ENCODE results near the gene IFNB1. TPM values are rescaled to one million over a fixed set of nuclear protein-coding genes. Genes with fewer than 3 reads are reported as not detected.

IFNB1 gene
- total RNA-seq, 1 donor from 2014 or later: not detected

GRCh38 chr9:21031808-21032183, 45.9 kb downstream of the IFNB1 start:
- intact Hi-C loops (cut with DNase I): no loop called here
- H3K4me3 ChIP-seq: peak overlapping the region; percentile 52 to 68
- H3K27ac ChIP-seq: peak overlapping the region; percentile 84
- H3K4me1 ChIP-seq: peaks cover 16% of the 10 kb centered on the region
- H3K27me3 ChIP-seq: no peaks in the 10 kb centered on the region
- no peaks in the 10 kb centered on the region for H3K36me3 ChIP-seq
- DNase-seq (ENCODE audit: extremely low spot score in 2 of 2): no peak
- no peak for TF ChIP-seq POLR2A (IDR thresholded peaks at IDR 0.05)
- no peak for TF ChIP-seq POLR2AphosphoS5 (IDR thresholded peaks at IDR 0.05; ENCODE audit: insufficient read depth in 1 of 2, low read depth in 1 of 2)
- no peak for TF ChIP-seq CTCF (IDR thresholded peaks at IDR 0.05)
- no peaks in the 10 kb centered on the region for H3K9me3 ChIP-seq

- Histone ChIP-seq H3K9me3 (no peaks in the 10 kb centered on the region), H3K27ac (peak within 1 kb of the TSS; percentile 84), H3K4me3 (peak within 1 kb of the TSS; percentile 52 to 68), H3K36me3 (no peaks in the 10 kb centered on the region), H3K4me1 (peaks cover 16% of the 10 kb centered on the region), H3K27me3 (no peaks in the 10 kb centered on the region)
- no peak for DNase-seq (ENCODE audit: extremely low spot score in 2 of 2)
- intact Hi-C loops (cut with DNase I): no loop called here
- TF ChIP-seq POLR2A (IDR thresholded peaks at IDR 0.05): no peak
- TF ChIP-seq POLR2AphosphoS5 (IDR thresholded peaks at IDR 0.05; ENCODE audit: insufficient read depth in 1 of 2, low read depth in 1 of 2): peak in 1 of 2 donors; percentile 29
These were observed 46.5 kb downstream of the IFNB1 start, which contains the start of gene HACD4 for GRCh38 chr9:21031091-21031807. HACD4 (minus strand) TSS chr9:21031640; CDS start chr9:21031590, 50 bp downstream.

GRCh38 chr9:21030389-21031035, 47.2 kb downstream of the IFNB1 start:
- Histone ChIP-seq H3K4me1 (peaks cover 16% of the 10 kb centered on the region), H3K27me3 (no peaks in the 10 kb centered on the region), H3K9me3 (no peaks in the 10 kb centered on the region), H3K36me3 (no peaks in the 10 kb centered on the region), H3K4me3 (peak overlapping the region; percentile 52 to 68), H3K27ac (peak overlapping the region; percentile 84)
- intact Hi-C loops (cut with DNase I): no loop called here
- TF ChIP-seq POLR2A (IDR thresholded peaks at IDR 0.05) (no peak), CTCF (IDR thresholded peaks at IDR 0.05) (no peak), POLR2AphosphoS5 (IDR thresholded peaks at IDR 0.05; ENCODE audit: insufficient read depth in 1 of 2, low read depth in 1 of 2) (no peak)
- DNase-seq (ENCODE audit: extremely low spot score in 2 of 2): no peak

- intact Hi-C loops (cut with DNase I): no loop called here
- TF ChIP-seq CTCF (IDR thresholded peaks at IDR 0.05) (no peak), POLR2A (IDR thresholded peaks at IDR 0.05) (no peak), POLR2AphosphoS5 (IDR thresholded peaks at IDR 0.05; ENCODE audit: insufficient read depth in 1 of 2, low read depth in 1 of 2) (no peak)
- no peak overlapping the region for H3K27ac ChIP-seq
- no peaks in the 10 kb centered on the region for H3K9me3 ChIP-seq
- H3K4me1 ChIP-seq: peaks cover 16% of the 10 kb centered on the region
- DNase-seq (ENCODE audit: extremely low spot score in 2 of 2): no peak
- H3K36me3 ChIP-seq: peaks cover 0 to 2% of the 10 kb centered on the region in 2 donors
- no peaks in the 10 kb centered on the region for H3K27me3 ChIP-seq
- H3K4me3 ChIP-seq: no peak overlapping the region
These were observed 48.1 kb downstream of the IFNB1 start for GRCh38 chr9:21029661-21030060.

- intact Hi-C loops (cut with DNase I): no loop called here
- DNase-seq (ENCODE audit: extremely low spot score in 2 of 2): no peak
- Histone ChIP-seq H3K4me1 (peaks cover 16% of the 10 kb centered on the region), H3K27me3 (no peaks in the 10 kb centered on the region), H3K27ac (no peak overlapping the region), H3K36me3 (peaks cover 0 to 6% of the 10 kb centered on the region in 2 donors), H3K9me3 (no peaks in the 10 kb centered on the region), H3K4me3 (no peak overlapping the region)
- TF ChIP-seq POLR2AphosphoS5 (IDR thresholded peaks at IDR 0.05; ENCODE audit: insufficient read depth in 1 of 2, low read depth in 1 of 2) (no peak), POLR2A (IDR thresholded peaks at IDR 0.05) (no peak), CTCF (IDR thresholded peaks at IDR 0.05) (no peak)
These were observed 49.3 kb downstream of the IFNB1 start for GRCh38 chr9:21028466-21028865.
